Transverse colon (tissue), 4 donors: ENCODE measurements around the gene CAD. TPM values are rescaled to one million over a fixed set of nuclear protein-coding genes. Genes with fewer than 3 reads are reported as not detected.

Experiments
- DNase-seq: peaks from one replicate; pipeline ENCODE4 v3.0.0-alpha.2; 2019
- H3K27ac ChIP-seq, 4 donors: fragments of 200-600 bp; sonication (generic); 2 replicates each; pipeline ENCODE4 v1.5.1; 2016 to 2018; ENCODE audit warnings: inconsistent platforms in 4 of 4
- H3K27me3 ChIP-seq: fragments of 200-600 bp; sonication (generic); 2 replicates; pipeline ENCODE4 v1.5.1; 2017; ENCODE audit warnings: inconsistent platforms
- H3K36me3 ChIP-seq, 4 donors: fragments of 200-600 bp; sonication (generic); 2 replicates each; pipeline ENCODE4 v1.5.1; 2017 to 2019; ENCODE audit warnings: inconsistent platforms in 4 of 4
- H3K4me1 ChIP-seq, 4 donors: fragments of 200-600 bp; sonication (generic); 2 replicates each; pipeline ENCODE4 v1.5.1; 2017 to 2020; ENCODE audit warnings: inconsistent platforms in 4 of 4
- H3K4me3 ChIP-seq, 4 donors: fragments of 200-600 bp; sonication (generic); 1 replicate in 1 of 4; 2 replicates in 3 of 4; pipeline versions ENCODE4 v1.5.1 to v1.6.1; 2017 to 2019; ENCODE audit warnings: inconsistent platforms in 4 of 4
- H3K9me3 ChIP-seq, 2 donors: fragments of 200-600 bp; sonication (generic); 2 replicates each; pipeline ENCODE4 v1.5.1; 2017 to 2019; ENCODE audit warnings: inconsistent platforms in 2 of 2
- CTCF ChIP-seq, 5 experiments: fragments of 200-600 bp in 3 of 5; fragments of 450-650 bp in 2 of 5; sonication (generic) in 3 of 5; IDR thresholded peaks; 1 replicate in 2 of 5; 2 replicates in 3 of 5; pipeline ENCODE4 v1.5.1; 2016 to 2017; ENCODE audit warnings: antibody characterized with exemption in 5 of 5, inconsistent platforms in 3 of 5, mild to moderate bottlenecking in 2 of 5, moderate library complexity in 1 of 5
- EP300 ChIP-seq: sonication (generic); formaldehyde crosslinking; IDR thresholded peaks from one replicate; pipeline ENCODE4 v1.6.1; 2017; ENCODE audit warnings: antibody characterized with exemption, low read depth
- POLR2A ChIP-seq: fragments of 450-650 bp; IDR thresholded peaks from one replicate; pipeline ENCODE4 v1.6.1; 2016; ENCODE audit warnings: antibody characterized with exemption, mild to moderate bottlenecking, moderate library complexity
- POLR2AphosphoS5 ChIP-seq, 3 donors: sonication (generic); formaldehyde crosslinking; IDR thresholded peaks; one replicate each; pipeline ENCODE4 v1.6.1; 2016; ENCODE audit warnings: antibody characterized with exemption in 3 of 3
- whole genome bisulfite sequencing, 2 donors: methylation state at CpG; one replicate each; pipeline ENCODE4 v1.1.5; 2018; ENCODE audit warnings: low coverage in 1 of 2; 5-methylcytosine and 5-hydroxymethylcytosine counted together
- in situ Hi-C, 4 donors: fragments of 200-750 bp; cut with MboI; loops; one replicate each; pipeline versions ENCODE4 v1.15.0 to v1.15.1; 2017; ENCODE audit warnings: low sequenced_read_pairs in 3 of 4, low pct_ligation_motif_present in 1 of 4, low pct_unique_long_range_greater_than_20kb in 1 of 4
- intact Hi-C: fragments of 100-400 bp; cut with DNase I; formaldehyde crosslinking; loops from one replicate; pipeline ENCODE4 v1.15.1; 2023; ENCODE audit warnings: low total_unique reads
- total RNA-seq, 4 donors: library from RNA; depleted of rRNA; stranded (reverse); fragments of >200 nt; gene quantifications; one replicate each; pipeline ENCODE4 v1.1.0, GENCODE V29; 2016

The CAD gene
- total RNA-seq, 4 donors from 2014 or later: 11.9 to 25.9 (median 16.6) TPM

DNA sequence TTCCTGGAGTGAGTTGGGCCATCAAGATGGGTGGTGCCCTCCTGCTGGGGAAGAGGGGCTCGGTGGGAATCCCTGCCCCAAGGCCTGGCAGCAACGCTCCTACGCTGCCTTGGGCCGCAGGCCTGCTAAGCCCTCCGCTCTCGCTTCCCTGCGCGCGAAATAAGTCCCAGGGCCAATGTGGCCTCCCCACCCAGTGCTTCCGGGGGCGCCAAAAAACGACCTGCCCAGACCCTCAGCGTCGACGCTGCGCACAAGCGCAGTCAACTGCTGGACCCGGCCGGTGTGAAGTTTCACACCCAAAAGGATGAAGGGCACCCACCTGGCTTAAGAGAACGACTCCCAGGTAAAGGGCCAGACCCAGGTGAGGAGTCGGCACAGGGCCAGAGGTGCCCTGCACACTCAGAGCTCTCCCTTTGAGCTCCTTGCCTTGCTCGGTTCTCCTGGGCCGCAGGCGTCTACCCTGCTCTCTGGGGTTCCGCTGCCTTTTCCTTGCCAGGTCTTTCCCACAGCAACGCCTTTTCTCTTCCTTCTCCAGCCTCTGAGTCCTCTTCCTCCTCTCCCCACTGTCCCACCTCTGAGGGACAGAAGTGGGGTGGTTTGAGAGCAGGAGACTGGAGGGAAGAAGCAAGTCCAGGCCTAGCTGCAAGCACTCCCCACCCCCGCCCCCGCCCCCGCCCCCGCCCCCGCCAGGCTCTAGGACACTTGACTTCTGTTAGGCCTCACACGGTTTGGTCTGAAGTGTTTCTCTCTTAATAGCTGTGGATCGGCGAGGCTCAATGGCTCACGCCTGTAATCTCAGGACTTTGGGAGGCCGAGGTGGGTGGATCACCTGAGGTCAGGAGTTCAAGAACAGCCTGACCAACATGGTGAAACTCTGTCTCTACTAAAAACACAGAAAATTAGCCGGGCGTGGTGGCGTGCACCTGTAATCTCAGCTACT is 58.3 kb downstream of the CAD start, which contains the start of gene DNAJC5G:
Gene DNAJC5G, plus strand, starts transcription at position 223 of the 940 bp plus-strand sequence. CDS start 1,296 bp downstream, outside the sequence.
- Histone ChIP-seq H3K27me3 (peaks cover 42% of the 10 kb centered on the region), H3K27ac (no peak within 1 kb of the TSS), H3K4me3 (no peak within 1 kb of the TSS), H3K4me1 (no peaks in the 10 kb centered on the region), H3K9me3 (no peaks in the 10 kb centered on the region), H3K36me3 (no peaks in the 10 kb centered on the region)
- TF ChIP-seq POLR2A (no peak), CTCF (IDR thresholded peaks at IDR 0.05) (no peak), EP300 (no peak), POLR2AphosphoS5 (IDR thresholded peaks at IDR 0.05) (no peak)
- no peak for DNase-seq
- WGBS, 2 donors: 82% methylated on average over 39 of the region's 39 CpGs; no CpG with 5 or more reads in 1 of the 2 donors
- intact Hi-C loops: no loop called here
- in situ Hi-C loops: loop anchor here (10.0 to 25.0 kb wide), 2 partner anchors 311 to 313 kb away; partner anchors contain the start of gene MAPRE3 (in 3 of the 4)

GRCh38 chr2:27278010-27278409 is 60.8 kb downstream of the CAD start:
- Histone ChIP-seq H3K27ac (no peak overlapping the region), H3K27me3 (peaks cover 42% of the 10 kb centered on the region), H3K4me3 (no peak overlapping the region), H3K36me3 (no peaks in the 10 kb centered on the region), H3K9me3 (no peaks in the 10 kb centered on the region), H3K4me1 (no peaks in the 10 kb centered on the region)
- no peak for DNase-seq
- in situ Hi-C loops (loop anchor here (10.0 to 25.0 kb wide), 2 partner anchors 313 to 316 kb away; partner anchors contain the start of gene MAPRE3 (in 3 of the 4)), intact Hi-C loops (no loop called here)
- 57 to 67% methylated on average over 1 of the region's 1 CpG for WGBS, 2 donors
- no peak for TF ChIP-seq CTCF (IDR thresholded peaks at IDR 0.05)
- TF ChIP-seq EP300: no peak
- no peak for TF ChIP-seq POLR2AphosphoS5 (IDR thresholded peaks at IDR 0.05)
- TF ChIP-seq POLR2A: no peak

DNA sequence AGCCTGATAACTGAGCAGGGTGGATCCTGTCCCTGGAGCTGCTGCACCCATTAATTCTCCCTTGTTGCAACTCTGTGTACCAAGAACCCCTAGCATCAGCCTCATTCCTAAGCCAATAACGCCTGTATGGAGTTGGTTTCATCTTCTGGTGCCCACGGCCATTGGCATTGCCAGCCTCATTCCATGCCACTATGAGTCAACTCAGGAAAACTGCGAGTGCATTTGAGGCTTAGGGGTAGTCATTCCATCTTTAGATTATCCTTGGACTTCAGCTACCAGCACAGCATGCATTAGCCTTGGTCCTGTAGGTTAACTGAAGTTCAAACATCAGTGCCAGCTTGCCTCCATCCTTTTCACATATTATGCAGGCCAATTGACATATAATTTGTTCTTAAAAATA is 63.7 kb downstream of the CAD start:
- Histone ChIP-seq H3K4me3 (no peak overlapping the region), H3K9me3 (no peaks in the 10 kb centered on the region), H3K4me1 (no peaks in the 10 kb centered on the region), H3K36me3 (no peaks in the 10 kb centered on the region), H3K27ac (no peak overlapping the region), H3K27me3 (peaks cover 44% of the 10 kb centered on the region)
- no peak for DNase-seq
- TF ChIP-seq POLR2A (no peak), CTCF (IDR thresholded peaks at IDR 0.05) (no peak), POLR2AphosphoS5 (IDR thresholded peaks at IDR 0.05) (no peak), EP300 (no peak)
- intact Hi-C loops: loop anchor here (2.0 to 10.0 kb wide), 2 partner anchors 182 to 316 kb away; no protein-coding TSS in a partner anchor
- WGBS, 2 donors: 60 to 61% methylated on average over 1 to 3 of the region's 3 CpGs
- in situ Hi-C loops: loop anchor here (5.0 to 25.0 kb wide), 3 partner anchors 176 to 319 kb away; partner anchors contain the start of gene MAPRE3 (in 3 of the 4)

- Histone ChIP-seq H3K4me3 (no peak overlapping the region), H3K9me3 (no peaks in the 10 kb centered on the region), H3K4me1 (no peaks in the 10 kb centered on the region), H3K27ac (no peak overlapping the region), H3K36me3 (no peaks in the 10 kb centered on the region), H3K27me3 (peaks cover 40% of the 10 kb centered on the region)
- intact Hi-C loops (loop anchor here (2.0 to 10.0 kb wide), 2 partner anchors 183 to 317 kb away; no protein-coding TSS in a partner anchor), in situ Hi-C loops (loop anchor here (5.0 to 25.0 kb wide), 3 partner anchors 177 to 319 kb away; partner anchors contain the start of gene MAPRE3 (in 3 of the 4))
- no peak for DNase-seq
- TF ChIP-seq POLR2A: no peak
- TF ChIP-seq CTCF (IDR thresholded peaks at IDR 0.05): no peak
- TF ChIP-seq POLR2AphosphoS5 (IDR thresholded peaks at IDR 0.05): no peak
- TF ChIP-seq EP300: no peak
- WGBS, 2 donors: 70 to 78% methylated on average over 3 of the region's 3 CpGs
Observed at GRCh38 chr2:27281442-27281841, 64.3 kb downstream of the CAD start.
